OCI-LY1 (cell line): ENCODE measurements around the gene TTN.

Experiments used
- CTCF ChIP-seq: fragments of 200-600 bp; sonication (generic), shearing (Covaris generic); IDR thresholded peaks from 2 replicates; pipeline ENCODE4 v1.5.1; 2017; ENCODE audit warnings: mild to moderate bottlenecking, antibody characterized with exemption, low read length, moderate library complexity, mixed read lengths
- EZH2 ChIP-seq: fragments of 200-600 bp; sonication (generic), shearing (Covaris generic); IDR thresholded peaks from 2 replicates; pipeline ENCODE4 v1.8.0; 2017; ENCODE audit warnings: borderline replicate concordance, mixed run types, mild to moderate bottlenecking, antibody characterized with exemption, low read length, moderate library complexity, mixed read lengths

GRCh38 chr2:178811901-178812300, 4.7 kb upstream of the TTN start:
- no peak for TF ChIP-seq CTCF
- no peak for TF ChIP-seq EZH2
